NB4 (cell line): ENCODE results near the gene IREB2.

ENCODE experiments used
- DNase-seq: peaks from one replicate; pipeline ENCODE4 v3.0.0; 2010; ENCODE audit warnings: low read depth
- H3K4me3 ChIP-seq: one replicate; pipeline ENCODE4 v1.5.1; 2011; ENCODE audit warnings: mild to moderate bottlenecking, low read depth, low read length, moderate library complexity
- MYC ChIP-seq: IDR thresholded peaks from 2 replicates; pipeline ENCODE4 v1.6.1; 2011; ENCODE audit warnings: low read depth, low read length
- POLR2A ChIP-seq: IDR thresholded peaks from 2 replicates; pipeline ENCODE4 v1.6.1; 2011; ENCODE audit warnings: mild to moderate bottlenecking; ENCODE audit not compliant: insufficient read length; ENCODE audit errors: extremely low read depth
- TF ChIP-seq, protein P1 (sequence below): IDR thresholded peaks from 2 replicates; pipeline ENCODE4 v1.6.1; 2011; ENCODE audit warnings: low read depth, low read length
- TF ChIP-seq, protein P2 (sequence below): IDR thresholded peaks from one replicate; pipeline ENCODE4 v1.5.1; 2012; ENCODE audit warnings: low read depth, low read length

IREB2 gene, protein sequence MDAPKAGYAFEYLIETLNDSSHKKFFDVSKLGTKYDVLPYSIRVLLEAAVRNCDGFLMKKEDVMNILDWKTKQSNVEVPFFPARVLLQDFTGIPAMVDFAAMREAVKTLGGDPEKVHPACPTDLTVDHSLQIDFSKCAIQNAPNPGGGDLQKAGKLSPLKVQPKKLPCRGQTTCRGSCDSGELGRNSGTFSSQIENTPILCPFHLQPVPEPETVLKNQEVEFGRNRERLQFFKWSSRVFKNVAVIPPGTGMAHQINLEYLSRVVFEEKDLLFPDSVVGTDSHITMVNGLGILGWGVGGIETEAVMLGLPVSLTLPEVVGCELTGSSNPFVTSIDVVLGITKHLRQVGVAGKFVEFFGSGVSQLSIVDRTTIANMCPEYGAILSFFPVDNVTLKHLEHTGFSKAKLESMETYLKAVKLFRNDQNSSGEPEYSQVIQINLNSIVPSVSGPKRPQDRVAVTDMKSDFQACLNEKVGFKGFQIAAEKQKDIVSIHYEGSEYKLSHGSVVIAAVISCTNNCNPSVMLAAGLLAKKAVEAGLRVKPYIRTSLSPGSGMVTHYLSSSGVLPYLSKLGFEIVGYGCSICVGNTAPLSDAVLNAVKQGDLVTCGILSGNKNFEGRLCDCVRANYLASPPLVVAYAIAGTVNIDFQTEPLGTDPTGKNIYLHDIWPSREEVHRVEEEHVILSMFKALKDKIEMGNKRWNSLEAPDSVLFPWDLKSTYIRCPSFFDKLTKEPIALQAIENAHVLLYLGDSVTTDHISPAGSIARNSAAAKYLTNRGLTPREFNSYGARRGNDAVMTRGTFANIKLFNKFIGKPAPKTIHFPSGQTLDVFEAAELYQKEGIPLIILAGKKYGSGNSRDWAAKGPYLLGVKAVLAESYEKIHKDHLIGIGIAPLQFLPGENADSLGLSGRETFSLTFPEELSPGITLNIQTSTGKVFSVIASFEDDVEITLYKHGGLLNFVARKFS

DNA sequence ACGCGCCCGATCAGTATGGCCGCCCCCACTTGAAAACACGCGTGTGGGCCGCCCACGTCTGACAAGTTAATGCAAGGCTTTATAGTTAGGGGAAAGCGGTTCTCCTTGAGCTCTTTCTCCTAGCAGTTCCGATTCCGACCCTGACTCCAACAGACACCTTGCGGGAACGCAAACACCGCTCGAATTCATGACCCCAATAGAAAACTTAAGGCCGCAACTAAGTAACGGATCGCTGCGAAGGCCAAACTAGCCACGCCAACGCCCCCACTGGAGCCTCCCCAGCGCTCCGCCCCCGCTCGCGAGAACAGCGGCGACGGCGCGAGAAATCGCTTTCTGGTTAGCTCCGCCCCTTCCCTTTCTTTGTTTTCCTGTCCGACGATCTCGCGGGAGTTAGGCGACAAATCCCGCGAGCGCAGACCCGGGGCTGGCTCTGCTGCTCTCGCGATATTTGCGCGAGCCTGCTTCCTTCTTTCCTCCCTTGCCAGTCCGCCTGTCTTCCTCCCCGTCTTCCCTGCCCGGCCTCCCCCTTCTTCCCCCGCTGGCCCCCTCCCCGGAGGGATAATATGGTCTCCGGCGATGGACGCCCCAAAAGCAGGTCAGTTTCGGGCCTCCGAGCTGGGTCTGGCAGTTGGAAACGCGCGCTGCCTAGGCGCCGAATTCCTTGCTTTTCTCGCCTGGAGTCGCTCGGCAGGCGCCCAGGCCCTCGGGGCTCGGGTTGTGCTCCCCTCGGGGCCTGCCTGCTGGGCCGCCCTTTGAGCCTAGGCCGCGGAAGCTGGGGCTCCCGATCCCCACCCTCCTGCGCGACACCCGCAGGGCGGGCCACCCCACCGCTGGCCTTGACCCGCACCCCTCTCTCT is at the start of gene IREB2:
Gene IREB2, plus strand, starts transcription at position 455 of the 857 bp plus-strand sequence. Its CDS starts 122 bp downstream, at position 577.
- DNase-seq, result peak; percentile 99
- peak within 1 kb of the TSS; percentile 94 for H3K4me3 ChIP-seq
- TF ChIP-seq, protein P1, sequence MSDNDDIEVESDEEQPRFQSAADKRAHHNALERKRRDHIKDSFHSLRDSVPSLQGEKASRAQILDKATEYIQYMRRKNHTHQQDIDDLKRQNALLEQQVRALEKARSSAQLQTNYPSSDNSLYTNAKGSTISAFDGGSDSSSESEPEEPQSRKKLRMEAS, result peak; percentile 83
- TF ChIP-seq POLR2A (peak; percentile 85), MYC (peak; percentile 88)
- TF ChIP-seq, protein P2, sequence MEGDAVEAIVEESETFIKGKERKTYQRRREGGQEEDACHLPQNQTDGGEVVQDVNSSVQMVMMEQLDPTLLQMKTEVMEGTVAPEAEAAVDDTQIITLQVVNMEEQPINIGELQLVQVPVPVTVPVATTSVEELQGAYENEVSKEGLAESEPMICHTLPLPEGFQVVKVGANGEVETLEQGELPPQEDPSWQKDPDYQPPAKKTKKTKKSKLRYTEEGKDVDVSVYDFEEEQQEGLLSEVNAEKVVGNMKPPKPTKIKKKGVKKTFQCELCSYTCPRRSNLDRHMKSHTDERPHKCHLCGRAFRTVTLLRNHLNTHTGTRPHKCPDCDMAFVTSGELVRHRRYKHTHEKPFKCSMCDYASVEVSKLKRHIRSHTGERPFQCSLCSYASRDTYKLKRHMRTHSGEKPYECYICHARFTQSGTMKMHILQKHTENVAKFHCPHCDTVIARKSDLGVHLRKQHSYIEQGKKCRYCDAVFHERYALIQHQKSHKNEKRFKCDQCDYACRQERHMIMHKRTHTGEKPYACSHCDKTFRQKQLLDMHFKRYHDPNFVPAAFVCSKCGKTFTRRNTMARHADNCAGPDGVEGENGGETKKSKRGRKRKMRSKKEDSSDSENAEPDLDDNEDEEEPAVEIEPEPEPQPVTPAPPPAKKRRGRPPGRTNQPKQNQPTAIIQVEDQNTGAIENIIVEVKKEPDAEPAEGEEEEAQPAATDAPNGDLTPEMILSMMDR, result no peak

DNA sequence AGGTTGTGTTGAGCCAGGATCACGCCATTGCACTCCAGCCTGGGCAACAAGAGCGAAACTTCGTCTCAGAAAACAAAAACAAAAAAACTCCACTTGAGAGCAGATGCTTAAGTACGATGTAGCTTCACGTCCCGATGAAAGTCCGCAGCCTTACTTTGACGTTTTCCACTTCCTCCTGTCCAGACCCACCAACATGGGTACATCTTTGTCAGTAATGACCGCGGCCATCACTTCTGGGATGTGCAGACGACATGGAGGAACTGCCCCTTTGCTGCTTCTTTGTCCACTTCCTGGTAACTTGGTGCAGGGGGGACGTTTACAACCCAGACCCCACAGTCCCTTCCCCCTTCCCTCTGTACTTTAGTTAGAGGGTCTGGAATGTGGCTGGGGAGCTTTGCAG is 49.2 kb upstream of the IREB2 start:
- TF ChIP-seq, protein P1, result no peak
- TF ChIP-seq, protein P2, result no peak
- TF ChIP-seq MYC (no peak), POLR2A (no peak)
- no peak for DNase-seq
- H3K4me3 ChIP-seq, result no peak overlapping the region

DNA sequence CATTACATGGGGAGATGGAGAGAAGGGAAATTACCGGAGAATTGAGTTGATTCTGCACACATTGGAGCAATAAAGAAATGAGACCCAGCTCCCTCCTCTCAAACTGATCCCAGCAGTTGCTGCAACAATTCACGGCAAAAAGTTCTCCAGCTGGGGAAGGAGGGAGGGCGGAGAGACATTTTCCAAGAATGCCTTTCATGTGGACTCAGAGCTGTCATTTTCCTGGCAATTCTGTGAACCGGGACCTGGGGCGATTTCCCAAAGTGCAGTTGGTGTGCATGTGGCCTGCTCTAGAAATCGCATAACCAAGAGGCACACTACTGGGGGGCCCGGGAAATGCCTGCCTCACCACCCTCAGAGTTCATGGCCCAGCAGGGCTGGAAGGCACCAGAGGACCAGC is 48.7 kb upstream of the IREB2 start:
- H3K4me3 ChIP-seq, result no peak overlapping the region
- TF ChIP-seq, protein P2, result no peak
- TF ChIP-seq, protein P1, result no peak
- TF ChIP-seq MYC, result no peak
- no peak for TF ChIP-seq POLR2A
- no peak for DNase-seq

DNA sequence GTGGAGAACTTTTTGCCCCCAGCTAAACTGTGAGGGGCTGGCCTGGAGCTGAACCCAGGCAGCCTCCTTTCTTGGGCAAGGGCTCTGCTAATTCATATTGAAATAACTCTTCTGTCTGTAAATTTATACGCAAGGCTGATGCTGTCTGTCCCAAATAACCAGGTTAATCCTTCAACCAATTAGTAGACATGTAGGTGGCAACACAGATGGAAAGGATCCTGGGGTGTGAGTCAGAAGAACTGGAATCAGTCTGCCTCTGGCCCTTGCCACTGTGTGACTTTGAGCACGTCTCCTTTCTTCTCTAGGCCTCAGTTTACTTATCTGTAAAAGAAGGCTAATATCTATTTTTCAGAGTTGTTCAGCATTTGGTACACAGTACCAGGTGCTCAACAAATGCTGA is 48.3 kb upstream of the IREB2 start:
- DNase-seq, result no peak
- no peak overlapping the region for H3K4me3 ChIP-seq
- TF ChIP-seq, protein P2, result no peak
- TF ChIP-seq MYC (no peak), POLR2A (no peak)
- TF ChIP-seq, protein P1, result no peak

DNA sequence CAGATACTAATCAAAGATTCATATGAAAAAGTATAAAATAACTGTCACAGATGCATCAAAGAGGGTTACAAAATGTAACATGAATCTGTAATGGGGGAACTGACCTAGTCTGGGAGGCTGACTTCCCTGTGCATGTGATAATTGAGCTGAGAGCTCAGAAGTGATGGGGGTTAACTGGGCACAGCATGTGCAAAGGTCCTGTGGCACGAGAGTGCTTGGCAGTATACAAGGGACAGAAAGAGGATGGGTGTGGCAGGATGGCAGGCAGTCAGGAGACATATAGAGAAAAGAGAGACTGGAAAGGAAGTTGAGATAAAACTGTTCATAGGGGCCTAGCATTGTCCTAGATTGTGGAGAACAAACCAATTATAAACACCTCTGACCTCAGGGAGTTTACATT is 47.8 kb upstream of the IREB2 start:
- TF ChIP-seq, protein P1, result no peak
- no peak for TF ChIP-seq POLR2A
- TF ChIP-seq, protein P2, result no peak
- TF ChIP-seq MYC, result no peak
- H3K4me3 ChIP-seq, result no peak overlapping the region
- DNase-seq, result no peak
